ENCODE data around the gene CT45A2.
"Not testable (repeated sequence)": the region's sequence is repeated elsewhere in the genome, so short reads cannot be mapped to it uniquely, and the experiment has no call there.

Gene CT45A2, protein sequence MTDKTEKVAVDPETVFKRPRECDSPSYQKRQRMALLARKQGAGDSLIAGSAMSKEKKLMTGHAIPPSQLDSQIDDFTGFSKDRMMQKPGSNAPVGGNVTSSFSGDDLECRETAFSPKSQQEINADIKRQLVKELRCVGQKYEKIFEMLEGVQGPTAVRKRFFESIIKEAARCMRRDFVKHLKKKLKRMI

DNA sequence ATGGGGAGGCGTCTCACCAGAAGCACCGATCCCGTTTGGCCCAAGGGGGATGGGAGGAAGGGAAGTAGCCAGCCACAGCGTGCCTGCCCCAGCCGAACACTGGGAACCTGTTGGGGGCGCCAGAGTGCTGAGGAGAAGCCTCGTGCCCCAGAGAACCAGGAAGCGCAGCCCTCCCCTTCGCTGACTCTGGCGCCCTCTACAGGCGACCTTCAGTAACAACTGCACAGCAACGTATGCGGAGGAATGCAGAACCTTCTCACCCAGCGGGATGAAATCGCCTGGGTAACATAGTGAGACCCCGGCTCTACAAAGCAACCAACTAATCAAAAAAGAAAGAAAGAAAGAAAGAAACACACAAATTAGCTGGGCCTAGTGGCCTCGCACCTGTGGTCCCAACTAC, at the start of gene CT45A2:
CT45A2 (minus strand) TSS at position 101 of the 400 bp plus-strand sequence. CDS start 3,747 bp downstream, outside the sequence.
- not testable (repeated sequence) for DNase-seq

DNA sequence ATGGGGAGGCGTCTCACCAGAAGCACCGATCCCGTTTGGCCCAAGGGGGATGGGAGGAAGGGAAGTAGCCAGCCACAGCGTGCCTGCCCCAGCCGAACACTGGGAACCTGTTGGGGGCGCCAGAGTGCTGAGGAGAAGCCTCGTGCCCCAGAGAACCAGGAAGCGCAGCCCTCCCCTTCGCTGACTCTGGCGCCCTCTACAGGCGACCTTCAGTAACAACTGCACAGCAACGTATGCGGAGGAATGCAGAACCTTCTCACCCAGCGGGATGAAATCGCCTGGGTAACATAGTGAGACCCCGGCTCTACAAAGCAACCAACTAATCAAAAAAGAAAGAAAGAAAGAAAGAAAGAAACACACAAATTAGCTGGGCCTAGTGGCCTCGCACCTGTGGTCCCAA, 34.6 kb upstream of the CT45A2 start, which contains the start of gene CT45A8:
CT45A8 (minus strand) TSS at position 101 of the 400 bp plus-strand sequence. CDS start 3,755 bp downstream, outside the sequence.
- DNase-seq: not testable (repeated sequence)

DNA sequence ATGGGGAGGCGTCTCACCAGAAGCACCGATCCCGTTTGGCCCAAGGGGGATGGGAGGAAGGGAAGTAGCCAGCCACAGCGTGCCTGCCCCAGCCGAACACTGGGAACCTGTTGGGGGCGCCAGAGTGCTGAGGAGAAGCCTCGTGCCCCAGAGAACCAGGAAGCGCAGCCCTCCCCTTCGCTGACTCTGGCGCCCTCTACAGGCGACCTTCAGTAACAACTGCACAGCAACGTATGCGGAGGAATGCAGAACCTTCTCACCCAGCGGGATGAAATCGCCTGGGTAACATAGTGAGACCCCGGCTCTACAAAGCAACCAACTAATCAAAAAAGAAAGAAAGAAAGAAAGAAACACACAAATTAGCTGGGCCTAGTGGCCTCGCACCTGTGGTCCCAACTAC, 17.4 kb upstream of the CT45A2 start, which contains the start of gene CT45A7:
CT45A7 (minus strand) TSS at position 101 of the 400 bp plus-strand sequence. CDS start 3,747 bp downstream, outside the sequence.
- not testable (repeated sequence) for DNase-seq

DNA sequence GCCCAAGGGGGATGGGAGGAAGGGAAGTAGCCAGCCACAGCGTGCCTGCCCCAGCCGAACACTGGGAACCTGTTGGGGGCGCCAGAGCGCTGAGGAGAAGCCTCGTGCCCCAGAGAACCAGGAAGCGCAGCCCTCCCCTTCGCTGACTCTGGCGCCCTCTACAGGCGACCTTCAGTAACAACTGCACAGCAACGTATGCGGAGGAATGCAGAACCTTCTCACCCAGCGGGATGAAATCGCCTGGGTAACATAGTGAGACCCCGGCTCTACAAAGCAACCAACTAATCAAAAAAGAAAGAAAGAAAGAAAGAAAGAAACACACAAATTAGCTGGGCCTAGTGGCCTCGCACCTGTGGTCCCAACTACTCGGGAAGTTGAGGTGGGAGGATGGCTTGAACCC, 17.1 kb downstream of the CT45A2 start, which contains the start of gene CT45A6:
CT45A6 (minus strand) TSS at position 101 of the 400 bp plus-strand sequence. CDS start 3,794 bp downstream, outside the sequence.
- not testable (repeated sequence) for DNase-seq

DNA sequence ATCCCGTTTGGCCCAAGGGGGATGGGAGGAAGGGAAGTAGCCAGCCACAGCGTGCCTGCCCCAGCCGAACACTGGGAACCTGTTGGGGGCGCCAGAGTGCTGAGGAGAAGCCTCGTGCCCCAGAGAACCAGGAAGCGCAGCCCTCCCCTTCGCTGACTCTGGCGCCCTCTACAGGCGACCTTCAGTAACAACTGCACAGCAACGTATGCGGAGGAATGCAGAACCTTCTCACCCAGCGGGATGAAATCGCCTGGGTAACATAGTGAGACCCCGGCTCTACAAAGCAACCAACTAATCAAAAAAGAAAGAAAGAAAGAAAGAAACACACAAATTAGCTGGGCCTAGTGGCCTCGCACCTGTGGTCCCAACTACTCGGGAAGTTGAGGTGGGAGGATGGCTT, 34.4 kb downstream of the CT45A2 start, which contains the start of gene CT45A5:
CT45A5 (minus strand) TSS at position 101 of the 400 bp plus-strand sequence. CDS start 3,774 bp downstream, outside the sequence.
- DNase-seq: not testable (repeated sequence)

DNA sequence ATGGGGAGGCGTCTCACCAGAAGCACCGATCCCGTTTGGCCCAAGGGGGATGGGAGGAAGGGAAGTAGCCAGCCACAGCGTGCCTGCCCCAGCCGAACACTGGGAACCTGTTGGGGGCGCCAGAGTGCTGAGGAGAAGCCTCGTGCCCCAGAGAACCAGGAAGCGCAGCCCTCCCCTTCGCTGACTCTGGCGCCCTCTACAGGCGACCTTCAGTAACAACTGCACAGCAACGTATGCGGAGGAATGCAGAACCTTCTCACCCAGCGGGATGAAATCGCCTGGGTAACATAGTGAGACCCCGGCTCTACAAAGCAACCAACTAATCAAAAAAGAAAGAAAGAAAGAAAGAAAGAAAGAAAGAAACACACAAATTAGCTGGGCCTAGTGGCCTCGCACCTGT, 51.7 kb downstream of the CT45A2 start, which contains the start of gene CT45A3:
CT45A3 (minus strand) TSS at position 101 of the 400 bp plus-strand sequence. CDS start 3,747 bp downstream, outside the sequence.
- not testable (repeated sequence) for DNase-seq

Measured in NCI-H1694 treated with DMSO at 0.1 percent for 48 hours (cell line).